HL-60/S4 treated with phorbol 12-myristate 13-acetate at 8.2 ng/mL for 4 days and 3 days (cell line): ENCODE measurements around the gene PSMB9.

ENCODE experiments used
- in situ Hi-C: fragments of 300-500 bp; cut with MboI; formaldehyde crosslinking; loops from 2 replicates; pipeline ENCODE4 v1.15.0; 2022; ENCODE audit warnings: low sequenced_read_pairs

PSMB9 gene

DNA sequence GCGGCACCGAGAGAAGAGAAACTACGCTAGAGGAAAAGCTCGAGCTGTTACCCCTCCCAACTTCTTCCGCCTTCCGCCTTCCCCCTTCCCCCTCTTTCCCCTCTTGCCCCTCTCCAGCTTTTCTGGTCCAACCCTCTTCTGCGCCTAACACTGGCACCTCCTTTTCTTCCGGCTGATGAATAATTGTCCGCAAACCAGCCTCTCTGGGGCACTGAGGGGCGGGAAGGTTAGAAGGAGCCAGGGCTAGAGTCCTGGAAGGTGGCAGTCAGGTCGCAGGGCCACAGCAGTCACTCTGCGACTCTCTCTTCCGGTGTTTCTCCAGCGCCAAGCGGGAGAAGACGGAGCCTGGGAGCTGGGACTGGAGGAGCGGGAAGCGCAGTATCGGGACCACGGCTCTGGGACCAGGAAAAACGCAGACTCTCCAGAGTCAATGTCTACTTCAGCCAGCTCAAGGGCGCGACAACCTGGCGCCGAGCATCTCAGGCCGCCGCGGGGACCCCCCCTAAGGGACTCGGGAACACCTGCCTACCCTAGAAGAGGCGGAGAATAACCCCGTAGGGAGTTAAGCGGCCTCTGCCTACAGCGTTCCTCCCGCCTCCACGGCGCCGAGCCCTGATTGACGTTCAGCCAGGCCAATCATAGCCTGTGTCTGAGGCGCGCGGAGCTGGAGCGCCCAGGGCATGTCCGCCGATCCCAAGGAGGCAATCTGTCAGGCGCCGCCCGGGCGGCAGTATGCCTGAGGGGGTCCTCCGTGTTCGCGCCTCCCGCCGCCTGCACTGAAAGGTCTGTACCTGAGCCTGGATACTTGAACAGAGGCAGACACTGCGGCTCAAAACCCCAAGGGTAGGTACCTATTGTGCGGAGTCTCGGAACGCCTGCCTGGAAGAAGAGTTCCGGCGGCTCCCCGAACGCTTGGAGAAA, 40.4 kb downstream of the PSMB9 start:
- in situ Hi-C loops = loop anchor here (25.0 kb wide), 1 partner anchor 93 kb away; no protein-coding TSS in a partner anchor

GRCh38 chr6:32895006-32895345, 41.0 kb downstream of the PSMB9 start:
- in situ Hi-C loops = loop anchor here (25.0 kb wide), 1 partner anchor 92 kb away; no protein-coding TSS in a partner anchor

DNA sequence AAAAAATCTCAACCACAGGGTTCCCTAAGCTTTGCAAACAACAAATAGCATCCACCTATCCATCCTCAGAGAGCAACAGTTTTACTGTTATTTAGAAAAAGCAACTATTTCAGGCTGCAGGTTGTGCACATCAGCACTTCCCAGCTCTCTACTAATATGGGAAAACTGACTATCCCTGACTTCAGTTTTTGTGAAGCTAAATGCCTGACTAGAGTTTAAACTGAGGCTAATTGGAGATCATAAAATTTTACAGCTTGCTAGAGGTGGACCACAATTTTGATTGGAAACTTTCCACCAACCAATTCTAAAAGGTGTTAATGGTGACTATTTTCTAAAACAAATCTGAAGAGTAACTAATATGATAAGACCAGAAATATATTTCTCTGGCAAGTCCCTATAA, 50.0 kb downstream of the PSMB9 start:
- in situ Hi-C loops = no loop called here

GRCh38 chr6:32905078-32905477, 51.1 kb downstream of the PSMB9 start:
- in situ Hi-C loops = no loop called here

DNA sequence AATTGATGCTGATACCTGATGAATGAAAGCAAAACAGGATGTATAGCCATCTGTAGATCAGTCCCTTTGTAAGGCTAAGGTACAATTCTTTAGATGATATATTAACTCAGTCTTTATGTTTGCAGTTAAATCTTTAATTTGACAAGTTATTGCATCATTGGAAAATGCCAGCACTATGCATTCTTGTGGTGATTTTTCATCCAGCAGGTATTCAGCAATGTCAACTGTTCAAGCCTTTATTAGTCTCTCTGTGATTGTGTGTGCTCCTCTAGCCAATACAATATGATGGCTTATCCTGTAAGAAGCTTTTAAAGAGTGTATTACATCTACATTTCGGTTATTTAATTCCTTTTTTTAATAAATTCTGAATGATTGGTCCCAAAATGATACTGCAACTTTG, 52.5 kb downstream of the PSMB9 start:
- in situ Hi-C loops = no loop called here

DNA sequence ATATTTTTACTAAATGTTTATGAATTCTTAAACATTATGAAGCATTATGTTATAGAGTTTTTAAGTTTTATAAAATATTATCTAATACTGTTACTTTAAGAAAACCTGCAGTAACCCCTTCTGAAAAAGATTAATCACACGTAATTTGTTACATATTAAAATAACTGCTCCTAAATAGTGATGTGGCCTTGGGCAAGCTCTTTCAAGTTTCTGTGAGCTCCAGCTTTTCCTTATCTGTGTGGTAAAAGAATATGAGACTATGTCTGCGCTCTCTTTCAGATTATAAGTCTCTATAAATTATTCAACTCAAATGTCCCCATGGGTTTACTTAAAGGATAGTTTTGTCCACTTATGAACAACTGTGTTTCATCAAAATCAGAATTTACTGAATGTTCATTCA, 54.9 kb downstream of the PSMB9 start:
- in situ Hi-C loops = no loop called here
